ENCODE data around the gene TBX20.
"Not testable (repeated sequence)": the region's sequence is repeated elsewhere in the genome, so short reads cannot be mapped to it uniquely, and the experiment has no call there.

The TBX20 gene

GRCh38 chr7:35255443-35256255, 1.7 kb upstream of the TBX20 start:
- DNase-seq: no peak

- DNase-seq: no peak
Measured at GRCh38 chr7:35254496-35255442, 869 bp upstream of the TBX20 start.

GRCh38 chr7:35253460-35253709, 515 bp downstream of the TBX20 start:
- no peak for DNase-seq

- no peak for DNase-seq
Measured at GRCh38 chr7:35252612-35253459, 1.1 kb downstream of the TBX20 start.

GRCh38 chr7:35251606-35252310, 2.1 kb downstream of the TBX20 start:
- DNase-seq: no peak

- DNase-seq: no peak
Measured at GRCh38 chr7:35250941-35251340, 3.0 kb downstream of the TBX20 start.

GRCh38 chr7:35250452-35250851, 3.4 kb downstream of the TBX20 start:
- DNase-seq: no peak

GRCh38 chr7:35249537-35249907, 4.4 kb downstream of the TBX20 start:
- no peak for DNase-seq

GRCh38 chr7:35248576-35249536, 5.0 kb downstream of the TBX20 start:
- DNase-seq: no peak

- no peak for DNase-seq
Measured at GRCh38 chr7:35246819-35247218, 7.1 kb downstream of the TBX20 start.

- DNase-seq: no peak
Measured at GRCh38 chr7:35241884-35242283, 12.0 kb downstream of the TBX20 start.

- DNase-seq: no peak
Measured at GRCh38 chr7:35241436-35241835, 12.5 kb downstream of the TBX20 start.

- not testable (repeated sequence) for DNase-seq
Measured at GRCh38 chr7:35241008-35241407, 12.9 kb downstream of the TBX20 start.

- not testable (repeated sequence) for DNase-seq
Measured at GRCh38 chr7:35238456-35238855, 15.4 kb downstream of the TBX20 start.

- no peak for DNase-seq
Measured at GRCh38 chr7:35232994-35233393, 20.9 kb downstream of the TBX20 start.

GRCh38 chr7:35231221-35231620, 22.7 kb downstream of the TBX20 start:
- DNase-seq: not testable (repeated sequence)

- DNase-seq: not testable (repeated sequence)
Measured at GRCh38 chr7:35229116-35229780, 24.7 kb downstream of the TBX20 start.

- DNase-seq: not testable (repeated sequence)
Measured at GRCh38 chr7:35228496-35229051, 25.3 kb downstream of the TBX20 start.

GRCh38 chr7:35227438-35227837, 26.5 kb downstream of the TBX20 start:
- not testable (repeated sequence) for DNase-seq

- DNase-seq: not testable (repeated sequence)
Measured at GRCh38 chr7:35222445-35222844, 31.5 kb downstream of the TBX20 start.
